GM21619 (cell line): ENCODE data around the gene TNS3.

ENCODE experiments used
- ATAC-seq: cut with Tn5 transposase; IDR thresholded peaks from one replicate; pipeline ENCODE4 v1.9.1; 2021; ENCODE audit not compliant: unreplicated experiment

TNS3 gene

DNA sequence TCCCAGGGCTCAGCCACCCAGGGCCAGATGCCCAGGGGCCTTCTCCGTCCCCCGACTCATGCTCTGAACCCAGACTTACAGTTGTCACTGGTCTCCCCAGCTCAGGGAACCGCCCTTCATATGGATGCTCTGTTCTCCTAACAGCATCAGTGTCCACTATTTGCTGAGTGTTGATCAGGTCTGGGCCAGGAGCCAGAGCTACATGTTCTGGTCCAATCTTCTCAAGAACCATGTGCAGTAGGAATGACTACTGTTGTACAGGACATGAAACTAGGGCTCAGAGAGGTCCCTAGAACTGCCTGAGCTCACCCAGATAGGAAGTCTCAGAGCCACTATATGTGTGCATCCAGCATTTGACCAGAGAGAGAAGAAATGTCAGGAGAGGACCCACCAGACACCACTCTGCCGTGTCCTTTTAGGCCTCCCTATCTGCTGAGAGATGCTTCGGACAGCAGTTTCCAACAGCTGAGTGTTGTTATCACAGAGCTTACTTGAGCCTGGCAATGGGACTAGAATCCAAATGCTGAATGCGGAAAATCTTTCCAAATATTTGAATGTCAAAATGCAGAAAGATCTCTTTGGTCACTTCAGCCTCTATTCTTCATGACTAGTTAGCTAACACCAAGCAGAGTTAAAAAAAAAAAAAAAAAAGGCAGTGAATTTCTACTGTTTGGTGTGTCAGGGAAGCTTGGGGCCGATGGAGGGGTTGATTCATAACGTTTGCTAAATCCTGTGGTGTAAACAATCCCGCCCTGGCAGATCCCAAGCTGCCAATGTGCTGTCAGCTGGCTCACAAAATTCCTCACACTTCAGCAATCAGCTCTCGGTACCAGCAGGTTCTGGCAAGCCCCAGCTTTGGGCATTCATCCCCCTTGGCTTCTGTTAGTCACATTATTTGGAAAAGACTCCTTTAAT lies 246.1 kb downstream of the TNS3 start:
- ATAC-seq = no peak

DNA sequence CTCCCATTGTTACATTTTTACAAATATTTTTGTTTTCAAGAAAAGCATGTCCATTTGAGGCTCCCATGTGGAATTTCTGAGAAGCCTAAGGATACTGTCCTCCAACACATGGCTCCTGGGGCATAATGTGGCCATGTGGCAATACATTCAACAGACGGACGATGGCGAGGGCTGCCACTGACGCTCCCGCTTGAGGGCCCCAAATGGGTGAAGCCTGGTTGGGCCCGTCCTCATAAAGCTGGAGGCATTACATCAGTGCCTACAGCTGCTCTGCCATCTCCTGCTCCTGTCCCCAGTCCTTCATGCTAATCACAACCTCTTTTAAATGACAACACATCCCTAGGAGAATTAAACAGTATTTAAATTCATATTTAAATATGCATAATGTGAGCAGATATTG lies 246.8 kb downstream of the TNS3 start:
- no peak for ATAC-seq

DNA sequence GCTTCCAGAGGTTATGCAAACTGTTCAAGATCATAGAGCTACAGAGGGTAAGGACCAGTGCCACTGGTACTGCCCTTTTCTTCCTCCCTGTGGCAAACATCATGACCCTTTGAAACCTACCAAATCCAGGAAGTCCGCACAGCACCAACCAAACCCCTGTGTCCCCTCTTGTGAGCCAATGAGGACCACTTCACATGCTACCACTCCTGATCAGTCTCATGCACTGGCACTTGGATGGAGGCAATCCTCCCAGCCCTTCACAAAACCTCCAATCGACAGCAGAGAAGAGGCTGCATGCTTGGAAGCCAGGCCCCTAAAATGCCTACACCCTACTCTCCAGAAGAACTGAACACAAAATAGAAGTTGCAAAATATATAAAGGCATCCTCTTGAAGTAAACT lies 248.0 kb downstream of the TNS3 start:
- no peak for ATAC-seq

DNA sequence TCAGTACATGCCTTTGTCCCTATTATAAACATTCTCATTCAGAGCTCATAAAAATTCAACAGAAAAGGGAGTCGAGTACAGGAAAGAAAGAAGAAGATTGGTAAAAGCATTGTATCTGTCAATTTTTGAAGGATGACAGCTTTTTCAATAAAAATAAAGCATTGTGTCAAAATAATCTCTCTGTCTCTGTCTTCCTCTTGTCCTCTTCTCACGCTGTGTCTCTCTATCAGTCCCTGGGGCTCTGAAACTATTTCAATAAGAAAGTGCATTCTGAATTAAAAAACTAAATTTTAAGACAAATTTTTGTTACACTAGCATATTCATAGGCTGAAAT lies 248.4 kb downstream of the TNS3 start:
- ATAC-seq = no peak

DNA sequence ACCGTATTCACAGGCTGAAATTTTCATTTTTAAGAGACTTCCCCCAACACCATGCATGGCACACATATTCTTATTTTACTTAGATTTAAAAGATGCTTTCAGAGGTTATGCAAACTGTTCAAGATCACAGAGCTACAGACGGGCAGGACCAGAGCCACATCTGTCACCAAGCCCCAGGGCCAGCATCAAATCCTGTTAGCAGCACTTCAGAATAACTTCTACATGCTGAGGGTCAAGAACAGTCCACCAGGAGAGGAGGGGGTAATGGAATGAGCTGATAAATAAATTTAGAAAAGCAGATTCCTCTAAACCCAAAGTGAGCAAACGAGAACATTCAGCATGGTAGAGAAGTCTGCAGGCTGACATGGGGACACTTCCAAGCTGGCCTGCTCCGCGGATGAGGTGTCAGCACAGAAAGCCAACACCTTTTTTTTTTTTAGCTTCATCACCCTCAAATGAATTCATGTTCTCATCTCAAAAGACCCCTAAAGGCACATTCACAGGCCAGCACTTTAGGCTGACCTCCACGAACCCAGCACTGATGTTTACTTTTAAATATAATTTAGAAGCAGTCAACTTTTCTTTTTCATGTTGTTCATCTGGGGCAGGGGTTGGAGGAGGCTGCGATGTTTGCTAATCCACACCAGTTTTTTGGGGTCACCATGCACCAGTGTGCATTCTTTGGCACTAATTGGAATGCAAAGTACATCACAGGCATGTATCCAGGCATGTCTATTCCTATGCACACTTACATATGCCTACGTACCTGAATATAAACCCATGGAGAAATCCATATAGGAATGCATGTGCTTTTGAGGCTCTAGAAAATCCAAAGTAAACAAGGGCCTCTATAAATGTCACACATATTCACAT lies 249.0 kb downstream of the TNS3 start:
- no peak for ATAC-seq

DNA sequence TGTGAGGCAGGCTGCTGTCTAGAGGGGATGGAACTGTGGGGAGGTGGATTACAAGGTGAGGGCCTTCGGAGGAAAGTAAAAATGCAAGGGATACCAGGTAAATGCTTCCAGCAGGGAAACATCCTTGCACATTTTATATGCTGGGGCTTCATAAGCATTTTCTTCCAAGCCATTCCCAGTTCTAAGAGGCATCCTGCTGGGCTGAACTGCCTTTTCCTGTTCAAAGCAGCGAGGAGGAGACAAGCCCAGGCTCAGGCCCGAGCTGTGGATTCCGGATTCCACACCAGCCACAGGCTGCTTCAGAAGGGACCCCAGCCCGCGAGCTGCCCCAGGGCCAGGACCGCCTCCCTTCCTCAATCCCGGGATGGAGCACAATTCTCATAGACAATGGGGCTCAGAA lies 249.7 kb downstream of the TNS3 start:
- no peak for ATAC-seq

GRCh38 chr7:47331179-47331565 lies 250.7 kb downstream of the TNS3 start:
- no peak for ATAC-seq

- ATAC-seq = no peak
Measured at GRCh38 chr7:47330561-47331178, 251.2 kb downstream of the TNS3 start.

GRCh38 chr7:47330026-47330425 lies 251.9 kb downstream of the TNS3 start:
- ATAC-seq = no peak

DNA sequence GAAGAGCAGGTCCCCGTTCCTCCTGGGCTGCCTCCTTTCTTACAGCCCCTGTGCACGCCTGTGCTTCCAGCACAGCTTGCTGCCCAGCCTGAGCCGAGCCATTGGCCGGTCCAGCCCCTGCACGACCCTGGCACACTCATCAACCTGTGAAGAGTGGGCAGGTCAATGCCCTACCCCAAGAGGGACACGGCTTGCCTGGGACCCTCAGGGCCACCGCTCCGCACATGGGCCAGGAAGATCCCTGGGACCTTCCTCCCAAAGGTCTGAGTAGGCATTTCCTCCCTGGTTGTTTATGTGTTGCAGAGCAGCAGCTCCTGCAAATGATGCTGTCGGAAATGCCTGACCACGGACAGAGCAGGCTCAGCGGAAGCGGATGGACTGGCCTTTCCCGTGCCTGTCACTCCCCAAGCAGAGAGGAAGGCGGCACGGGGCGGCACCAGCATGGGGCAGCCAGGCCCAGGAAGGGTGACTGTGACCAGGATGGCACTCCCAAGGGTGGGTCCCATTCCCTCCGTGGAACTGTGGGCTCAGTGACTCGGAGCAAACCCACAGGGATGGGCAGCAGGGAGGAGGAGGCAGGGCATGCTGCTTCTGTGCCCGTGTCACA lies 252.5 kb downstream of the TNS3 start:
- no peak for ATAC-seq

- no peak for ATAC-seq
Measured at GRCh38 chr7:47328392-47329319, 253.3 kb downstream of the TNS3 start.

GRCh38 chr7:47327698-47328391 lies 254.1 kb downstream of the TNS3 start:
- ATAC-seq = no peak

- no peak for ATAC-seq
Measured at GRCh38 chr7:47327346-47327697, 254.6 kb downstream of the TNS3 start.

GRCh38 chr7:47326808-47327207 lies 255.1 kb downstream of the TNS3 start:
- no peak for ATAC-seq

GRCh38 chr7:47326220-47326619 lies 255.7 kb downstream of the TNS3 start:
- ATAC-seq = no peak

DNA sequence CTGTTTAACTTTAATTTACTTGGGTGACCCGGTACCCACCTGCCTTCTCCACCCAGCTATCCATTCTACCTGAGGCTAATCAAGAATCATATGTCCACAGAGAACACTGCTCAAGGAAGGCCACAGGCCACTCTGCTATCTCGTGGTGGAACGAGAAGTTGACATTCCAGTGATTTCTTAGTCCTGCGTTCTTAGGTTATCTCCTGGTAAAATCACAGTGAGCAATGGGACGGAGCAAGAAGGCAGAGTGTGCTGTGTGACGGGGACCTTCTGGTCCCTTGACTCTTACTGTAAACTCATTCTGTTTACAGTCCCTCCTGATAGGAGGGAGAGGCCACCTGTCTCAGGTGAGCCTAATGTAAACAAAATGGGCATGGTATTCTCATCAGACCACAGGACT lies 256.6 kb downstream of the TNS3 start:
- ATAC-seq = no peak

DNA sequence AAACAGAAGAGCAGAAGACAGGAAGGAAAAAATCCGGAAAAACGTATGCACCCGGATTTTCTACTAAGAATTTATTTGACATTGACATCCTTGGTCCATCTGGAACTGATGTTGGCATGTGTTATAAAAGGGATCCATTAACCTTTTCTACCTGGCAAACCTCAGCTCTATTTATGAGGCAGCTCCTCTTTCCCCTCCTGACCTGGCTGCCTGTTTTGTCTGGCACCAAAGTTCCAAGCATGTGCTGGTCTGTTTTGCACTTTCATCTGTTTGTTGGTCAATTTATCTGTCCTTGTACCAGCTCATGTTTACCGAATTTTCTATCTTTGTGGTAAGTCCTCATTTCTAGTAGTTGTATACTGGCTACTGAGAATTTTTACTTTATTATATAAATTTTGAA lies 258.0 kb downstream of the TNS3 start:
- no peak for ATAC-seq

GRCh38 chr7:47322731-47323130 lies 259.2 kb downstream of the TNS3 start:
- no peak for ATAC-seq

DNA sequence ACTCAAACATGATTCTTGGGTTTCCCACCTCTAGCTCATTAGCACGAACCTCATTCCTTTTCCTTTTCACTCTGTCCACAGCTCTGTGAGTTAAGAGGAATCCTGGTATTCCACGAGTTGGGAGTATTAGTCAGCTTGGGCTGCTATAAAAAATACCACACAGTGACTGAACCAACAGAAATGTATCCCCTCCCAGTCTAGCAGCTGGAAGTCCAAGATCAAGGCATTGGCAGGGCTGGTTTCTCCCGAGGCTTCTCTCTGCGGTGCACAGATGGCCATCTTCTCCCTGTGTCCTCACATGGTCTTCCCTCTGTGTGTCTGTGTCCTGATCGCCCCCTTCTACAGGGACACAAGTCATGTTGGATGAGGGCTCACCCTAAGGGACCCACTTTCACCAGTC lies 261.6 kb downstream of the TNS3 start:
- ATAC-seq = no peak
